HepG2 (cell line): Measurements from ENCODE around the gene SCP2.

Experiments
- FOXJ3 ChIP-seq: sonication (generic); formaldehyde crosslinking; IDR thresholded peaks from 2 replicates; pipeline ENCODE4 v1.4.0; 2020; ENCODE audit warnings: missing genetic modification reagents, mild to moderate bottlenecking, borderline replicate concordance
- KAT7 ChIP-seq: IDR thresholded peaks from 2 replicates; pipeline ENCODE4 v1.6.1; 2018; ENCODE audit warnings: borderline replicate concordance, missing compliant biosample characterization
- MIXL1 ChIP-seq: IDR thresholded peaks from 2 replicates; pipeline ENCODE4 v1.6.1; 2016
- TBX2 ChIP-seq: sonication (generic); formaldehyde crosslinking; IDR thresholded peaks from 2 replicates; pipeline ENCODE4 v1.5.0; 2020; ENCODE audit warnings: missing genetic modification reagents, mild to moderate bottlenecking, borderline replicate concordance
- ZBTB20 ChIP-seq: sonication (generic); formaldehyde crosslinking; IDR thresholded peaks from 2 replicates; pipeline ENCODE4 v1.8.1; 2023; ENCODE audit warnings: missing genetic modification reagents, low read depth, mild to moderate bottlenecking, borderline replicate concordance

DNA sequence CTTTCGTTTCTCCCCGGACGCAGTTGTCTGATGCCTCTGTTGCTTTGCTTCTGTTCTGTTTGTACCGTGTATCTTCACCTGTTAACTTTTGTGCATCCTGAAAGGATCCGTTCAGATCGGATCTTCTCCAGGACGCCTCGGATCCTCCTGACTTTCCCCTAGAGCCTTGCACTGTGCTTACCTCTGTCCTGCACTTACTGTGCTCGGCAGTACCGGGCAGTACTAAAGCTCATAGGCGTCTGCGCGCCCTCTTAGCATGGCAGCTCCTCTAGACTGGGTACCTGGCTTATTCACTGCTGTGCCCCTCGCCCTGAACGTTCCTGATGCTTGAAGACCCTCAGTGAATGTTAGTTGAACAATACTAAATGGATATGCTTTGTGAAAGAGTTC is 934 bp downstream of the SCP2 start:
- no peak for TF ChIP-seq FOXJ3 (CRISPR knock-in tag)
- no peak for TF ChIP-seq KAT7 (CRISPR knock-in tag)
- no peak for TF ChIP-seq ZBTB20
- TF ChIP-seq MIXL1 (CRISPR knock-in tag), result no peak
- no peak for TF ChIP-seq TBX2 (CRISPR knock-in tag)
